Measurements from ENCODE around the gene B9D1. TPM values are rescaled to one million over a fixed set of nuclear protein-coding genes. Genes with fewer than 3 reads are reported as not detected.

The B9D1 gene
- total RNA-seq, 1 experiment from 2014 or later: 46.3 TPM

- peak; percentile 59 for DNase-seq (ENCODE audit: low spot score)
Measured at GRCh38 chr17:19304209-19304608, 58.3 kb downstream of the B9D1 start.

- DNase-seq (ENCODE audit: low spot score): peak; percentile 52
Measured at GRCh38 chr17:19303367-19303776, 59.2 kb downstream of the B9D1 start.

- no peak for DNase-seq (ENCODE audit: low spot score)
Measured at GRCh38 chr17:19302791-19303331, 59.7 kb downstream of the B9D1 start.

GRCh38 chr17:19301973-19302372, 60.5 kb downstream of the B9D1 start:
- DNase-seq (ENCODE audit: low spot score): no peak

GRCh38 chr17:19301274-19301951, 61.1 kb downstream of the B9D1 start:
- no peak for DNase-seq (ENCODE audit: low spot score)

GRCh38 chr17:19299866-19300265, 62.7 kb downstream of the B9D1 start:
- no peak for DNase-seq (ENCODE audit: low spot score)

GRCh38 chr17:19299214-19299747, 63.2 kb downstream of the B9D1 start:
- no peak for DNase-seq (ENCODE audit: low spot score)

- no peak for DNase-seq (ENCODE audit: low spot score)
Measured at GRCh38 chr17:19298569-19299213, 63.8 kb downstream of the B9D1 start.

GRCh38 chr17:19296786-19297778, 65.4 kb downstream of the B9D1 start:
- DNase-seq (ENCODE audit: low spot score): no peak

- no peak for DNase-seq (ENCODE audit: low spot score)
Measured at GRCh38 chr17:19295473-19296135, 66.9 kb downstream of the B9D1 start.

GRCh38 chr17:19294443-19294842, 68.1 kb downstream of the B9D1 start:
- no peak for DNase-seq (ENCODE audit: low spot score)

Other genes with a start within 250 kb of the B9D1 start
- gene GRAPL, start 235.1 kb downstream of the B9D1 start, total RNA-seq (2014; rRNA removed; shearing (Covaris generic)): not detected in 2 replicates
- 10.0 and 27.5 TPM in 2 replicates for gene EPN2, start 125.4 kb downstream of the B9D1 start, total RNA-seq (2014; rRNA removed; shearing (Covaris generic))
- gene MAPK7, start 15.8 kb upstream of the B9D1 start, total RNA-seq (2014; rRNA removed; shearing (Covaris generic)): 6.2 and 31.0 TPM in 2 replicates
- gene MFAP4, start 24.5 kb upstream of the B9D1 start, total RNA-seq (2014; rRNA removed; shearing (Covaris generic)): 122 and 168 TPM in 2 replicates
- 0.15 and 1.4 TPM in 2 replicates for gene RNF112, start 48.5 kb upstream of the B9D1 start, total RNA-seq (2014; rRNA removed; shearing (Covaris generic))
- gene SLC47A1, start 171.1 kb upstream of the B9D1 start, total RNA-seq (2014; rRNA removed; shearing (Covaris generic)): 1.3 and 2.2 TPM in 2 replicates

Measured in H4 (cell line).